GM12873 (cell line): ENCODE data around the gene PHKA1.

Experiments
- CTCF ChIP-seq: IDR thresholded peaks from 2 replicates; pipeline ENCODE4 v1.5.1; 2012; ENCODE audit warnings: low read depth, mild to moderate bottlenecking, moderate library complexity, low read length, control low read depth; ENCODE audit not compliant: insufficient read depth; ENCODE audit errors: missing control alignments

PHKA1 gene

GRCh38 chrX:72576141-72576894 lies 137.8 kb downstream of the PHKA1 start:
- TF ChIP-seq CTCF, result no peak

GRCh38 chrX:72573158-72573511 lies 141.0 kb downstream of the PHKA1 start:
- TF ChIP-seq CTCF, result no peak

DNA sequence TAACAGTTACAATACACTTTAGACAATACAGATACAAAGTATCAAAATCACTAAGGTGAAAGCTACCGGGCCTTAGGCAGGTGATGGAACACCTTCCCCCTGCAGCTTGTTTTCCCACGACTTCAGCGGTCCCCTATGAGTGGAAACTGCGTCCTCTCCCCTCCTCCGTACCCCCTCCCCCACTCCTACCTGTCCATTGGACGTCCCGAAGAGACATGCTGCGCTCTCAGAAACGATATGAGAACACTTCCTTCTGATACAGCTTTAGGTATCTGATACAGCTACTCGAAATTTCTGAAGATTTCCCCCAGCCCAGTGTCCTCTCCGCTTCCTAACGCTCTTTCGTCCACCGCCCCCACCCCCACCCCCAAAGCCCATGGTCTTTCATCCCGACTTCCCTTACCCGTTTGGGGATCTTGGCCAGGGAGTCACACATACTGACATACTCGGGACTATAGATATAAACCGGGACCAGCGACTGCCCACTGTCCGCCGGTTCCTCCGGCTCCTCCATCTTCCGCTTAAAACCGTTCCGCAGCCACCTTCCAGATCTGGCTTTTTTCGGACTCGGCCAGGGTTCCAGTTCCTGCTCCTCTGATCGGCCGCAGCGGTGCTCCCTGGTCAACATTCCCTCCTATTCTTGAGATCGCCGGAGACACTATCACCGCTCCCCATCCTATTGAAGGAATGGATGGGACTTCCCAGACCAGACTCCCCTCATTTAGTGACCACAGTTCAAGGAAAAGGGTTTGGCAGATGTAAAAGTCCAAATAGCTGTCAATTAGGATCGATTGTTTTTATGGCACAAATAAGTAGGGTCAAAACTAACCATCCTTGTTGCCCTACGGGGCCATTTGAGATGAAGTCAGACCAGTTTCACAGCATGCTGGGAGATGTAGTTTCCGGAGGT lies 141.6 kb downstream of the PHKA1 start, which contains the start of gene HDAC8:
TSS of gene HDAC8 (minus strand) at position 596 of the 910 bp plus-strand sequence. CDS start at position 514, 82 bp downstream.
- no peak for TF ChIP-seq CTCF

GRCh38 chrX:72569786-72570185 lies 144.3 kb downstream of the PHKA1 start:
- no peak for TF ChIP-seq CTCF

DNA sequence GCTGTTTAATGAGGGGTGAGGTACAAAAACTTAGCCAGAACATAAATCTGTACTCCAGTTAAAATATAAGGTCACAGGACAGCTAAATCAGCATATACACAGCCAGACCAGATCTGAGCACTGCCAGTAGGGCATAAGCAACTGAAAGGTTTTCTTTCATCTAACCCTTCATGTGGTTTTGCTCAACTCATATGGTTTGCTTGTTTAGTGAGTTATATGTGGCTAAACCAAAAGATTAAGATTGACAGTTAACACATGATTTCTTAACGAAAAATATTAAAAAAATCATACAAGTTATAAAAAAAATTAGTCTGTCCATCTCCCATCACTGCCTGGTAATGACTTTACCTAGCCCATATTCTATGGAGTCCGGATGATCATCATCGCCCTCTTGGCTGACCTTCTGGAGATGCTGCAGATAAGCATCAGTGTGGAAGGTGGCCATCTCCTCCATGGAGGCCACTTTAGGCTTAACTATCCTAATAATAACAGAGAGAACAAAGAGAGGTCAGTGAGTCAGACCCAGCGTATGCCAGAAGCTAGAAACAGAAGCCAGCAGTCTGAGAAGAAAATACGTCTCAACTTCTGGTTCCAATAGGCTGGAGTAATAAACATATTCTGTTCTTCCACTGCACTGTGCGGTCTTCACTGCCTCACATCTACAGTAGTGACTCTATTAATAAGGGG lies 145.6 kb downstream of the PHKA1 start:
- TF ChIP-seq CTCF, result no peak

GRCh38 chrX:72566448-72566847 lies 147.7 kb downstream of the PHKA1 start:
- TF ChIP-seq CTCF, result no peak
